G401.6 (cell line): ENCODE measurements around the gene GTF2B.
"Not testable (repeated sequence)": the region's sequence is repeated elsewhere in the genome, so short reads cannot be mapped to it uniquely, and the experiment has no call there.

ENCODE experiments used
- FAIRE-seq: peaks from 2 replicates; lab custom pipeline; 2012; peaks lifted over from hg19 to GRCh38; lab: Jason Lieb, UNC

Gene GTF2B

DNA sequence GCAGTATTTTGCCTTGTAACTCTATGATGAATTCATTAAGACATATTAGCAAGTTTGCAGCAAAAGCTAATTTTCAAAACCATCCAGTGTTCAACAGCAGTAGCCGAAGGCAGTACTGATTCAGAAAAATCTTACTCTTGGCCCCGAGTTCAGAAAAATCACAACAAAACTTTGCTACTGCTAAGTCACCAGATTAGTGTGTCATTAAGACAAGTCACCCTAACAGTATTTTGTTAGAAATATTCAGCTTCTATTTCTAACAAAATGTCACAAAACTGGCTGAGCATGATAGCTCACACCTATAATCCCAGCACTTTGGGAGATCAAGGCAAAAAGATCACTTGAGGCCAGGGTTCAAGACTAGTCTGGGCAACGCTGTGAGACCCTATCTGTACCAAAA lies 8.2 kb downstream of the GTF2B start:
- no peak for FAIRE-seq

GRCh38 chr1:88880717-88881116 lies 10.7 kb downstream of the GTF2B start:
- not testable (repeated sequence) for FAIRE-seq

GRCh38 chr1:88878731-88879130 lies 12.6 kb downstream of the GTF2B start:
- FAIRE-seq: no peak

GRCh38 chr1:88877911-88878310 lies 13.5 kb downstream of the GTF2B start:
- no peak for FAIRE-seq

DNA sequence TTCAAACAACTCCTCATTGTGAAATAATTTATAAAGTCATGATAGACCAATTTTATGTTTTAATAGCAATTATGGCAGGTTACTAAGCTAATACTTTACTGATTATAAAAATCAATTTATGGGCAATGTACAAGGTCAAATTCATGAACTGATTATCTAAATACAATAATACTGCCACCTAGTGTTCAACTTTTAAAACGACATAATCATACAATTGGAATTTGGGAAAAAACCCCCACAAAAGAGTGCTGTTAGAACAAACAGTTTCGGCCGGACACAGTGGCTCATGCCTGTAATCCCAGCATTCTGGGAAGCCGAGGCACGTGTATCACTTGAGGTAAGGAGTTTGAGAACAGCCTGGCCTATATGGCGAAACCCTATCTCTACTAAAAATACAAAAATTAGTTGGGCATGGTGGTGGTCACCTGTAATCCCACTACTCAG lies 14.0 kb downstream of the GTF2B start:
- peak; percentile 97 for FAIRE-seq

GRCh38 chr1:88876573-88877365 lies 14.6 kb downstream of the GTF2B start:
- no peak for FAIRE-seq

DNA sequence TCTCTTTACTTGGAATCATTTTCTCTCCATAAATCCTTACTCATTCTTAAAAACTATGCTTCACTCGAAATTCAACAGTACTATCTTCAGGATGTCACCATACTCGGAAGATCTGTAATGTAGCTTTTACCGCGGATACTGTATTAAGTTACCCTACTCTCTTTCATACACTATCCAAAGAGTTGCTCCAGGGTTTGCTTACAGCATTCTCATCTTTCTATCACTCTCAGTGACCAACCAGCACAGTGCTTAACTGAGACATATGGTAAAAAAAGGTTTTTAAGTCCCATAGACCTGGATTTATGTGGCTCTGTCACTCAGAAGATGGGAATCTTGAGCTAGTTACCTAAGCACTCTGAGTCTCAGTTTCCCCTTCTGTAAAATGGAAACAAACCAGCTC lies 15.8 kb downstream of the GTF2B start:
- no peak for FAIRE-seq

DNA sequence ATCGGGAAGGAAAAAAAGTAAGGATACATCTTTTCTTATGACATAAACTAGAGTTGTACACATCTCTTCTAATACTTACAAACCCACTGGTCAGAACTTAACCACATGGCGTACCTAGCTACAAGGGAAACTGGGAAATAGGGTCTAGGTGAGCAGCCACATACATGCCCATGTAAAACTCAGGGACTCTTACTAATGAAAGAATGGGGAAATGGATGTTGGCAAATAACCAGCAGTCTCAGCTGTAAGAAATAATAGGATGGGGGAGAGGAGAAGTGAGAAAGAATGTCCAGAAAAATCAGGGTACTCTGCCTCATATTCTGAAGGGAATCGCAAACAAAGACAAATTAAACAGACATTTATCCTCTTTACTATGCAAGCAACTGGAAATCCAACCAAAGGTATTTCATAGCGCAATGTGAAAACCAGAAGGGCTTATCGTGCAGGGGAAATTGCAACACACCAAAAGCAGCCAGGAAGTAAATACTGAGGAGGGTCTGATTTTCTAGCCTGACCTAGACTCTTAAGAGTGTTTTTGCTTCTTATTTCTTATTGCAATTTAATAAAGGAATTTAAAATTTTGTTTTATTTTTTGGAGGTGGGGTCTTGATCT lies 17.5 kb downstream of the GTF2B start:
- FAIRE-seq: no peak

DNA sequence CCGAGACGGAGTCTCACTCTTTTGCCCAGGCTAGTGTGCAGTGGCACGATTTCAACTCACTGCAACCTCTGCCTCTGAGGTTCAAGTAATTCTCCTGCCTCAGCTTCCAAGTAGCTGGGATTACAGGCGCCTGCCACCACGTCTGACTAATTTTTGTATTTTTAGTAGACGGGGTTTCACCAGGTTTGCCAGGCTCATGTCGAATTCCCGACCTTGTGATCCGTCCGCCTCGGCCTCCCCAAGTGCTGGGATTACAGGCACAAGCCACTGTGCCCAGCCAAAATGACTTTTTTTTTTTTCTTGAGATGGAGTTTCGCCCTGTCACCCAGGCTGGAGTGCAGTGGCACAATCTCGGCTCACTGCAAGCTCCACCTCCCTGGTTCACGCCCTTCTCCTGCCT lies 21.7 kb downstream of the GTF2B start:
- not testable (repeated sequence) for FAIRE-seq

- FAIRE-seq: no peak
Measured at GRCh38 chr1:88867743-88868521, 23.4 kb downstream of the GTF2B start.

DNA sequence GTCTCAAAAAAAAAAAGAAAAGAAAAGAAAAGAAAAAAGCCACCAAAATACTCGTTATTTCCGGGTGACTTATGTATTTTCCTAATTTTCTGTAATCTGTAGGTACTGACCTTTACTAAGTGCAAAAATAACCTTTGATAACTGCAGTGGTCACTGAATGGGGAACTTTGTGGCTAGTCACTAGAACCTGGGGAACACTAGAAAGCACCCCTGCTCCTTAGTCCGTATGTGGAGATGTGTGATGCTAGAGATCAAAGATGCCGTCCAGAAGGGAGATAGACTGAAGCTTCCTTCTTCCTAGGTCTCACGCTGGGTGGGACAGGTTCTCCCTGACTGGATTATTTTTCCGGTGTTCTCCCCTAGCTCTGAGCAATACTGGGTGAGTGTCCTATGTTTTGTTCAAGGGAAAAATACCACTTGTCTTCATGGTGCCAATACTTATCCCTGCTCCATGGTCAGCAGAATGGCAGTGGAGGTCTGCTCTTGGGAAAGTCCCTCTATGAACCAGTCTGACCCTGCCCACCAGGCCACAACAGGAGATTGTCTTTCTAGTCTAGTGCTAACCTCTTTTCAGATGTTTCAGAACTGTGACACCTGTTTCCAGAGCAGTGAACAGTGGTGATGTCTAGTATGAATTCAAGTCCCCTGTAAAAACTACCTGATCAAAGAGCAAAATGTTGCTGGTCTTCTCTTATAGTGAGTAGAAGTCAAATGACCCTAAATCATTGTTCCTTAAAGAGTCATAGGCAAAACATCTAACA lies 39.9 kb downstream of the GTF2B start:
- FAIRE-seq: no peak

DNA sequence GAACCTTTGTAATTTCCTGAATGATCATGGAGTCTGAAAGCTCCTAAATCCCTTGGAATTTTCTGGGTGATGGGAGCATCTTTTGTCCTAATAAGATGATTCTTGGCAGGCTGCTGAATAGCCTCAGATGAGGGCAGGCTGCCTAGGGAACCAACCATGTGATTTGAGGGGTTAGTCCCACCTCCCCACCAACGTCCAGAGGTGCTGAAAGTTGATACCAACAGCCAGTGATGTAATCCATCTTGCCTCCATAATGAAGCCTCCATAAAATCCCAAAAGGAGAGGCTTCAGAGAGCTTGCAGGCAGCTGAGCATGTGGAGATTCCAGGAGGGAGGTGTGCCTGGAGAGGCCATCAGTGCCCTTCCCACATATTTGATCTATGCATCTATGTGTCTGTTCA lies 43.7 kb downstream of the GTF2B start:
- no peak for FAIRE-seq

- no peak for FAIRE-seq
Measured at GRCh38 chr1:88825721-88826120, 65.6 kb downstream of the GTF2B start.

DNA sequence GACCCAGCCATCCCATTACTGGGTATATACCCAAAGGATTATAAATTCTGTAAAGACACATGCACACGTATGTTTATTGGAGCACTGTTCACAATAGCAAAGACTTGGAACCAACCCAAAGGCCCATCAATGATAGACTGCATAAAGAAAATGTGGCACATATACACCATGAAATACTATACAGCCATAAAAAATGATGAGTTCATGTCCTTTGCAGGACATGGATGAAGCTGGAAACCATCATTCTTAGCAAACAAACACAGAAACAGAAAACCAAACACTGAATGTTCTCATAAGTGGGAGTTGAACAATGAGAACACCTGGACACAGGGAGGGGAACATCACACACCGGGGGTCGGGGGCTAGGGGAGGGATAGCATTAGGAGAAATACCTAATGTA lies 71.7 kb downstream of the GTF2B start:
- FAIRE-seq: not testable (repeated sequence)

- FAIRE-seq: no peak
Measured at GRCh38 chr1:88813471-88813870, 77.9 kb downstream of the GTF2B start.

DNA sequence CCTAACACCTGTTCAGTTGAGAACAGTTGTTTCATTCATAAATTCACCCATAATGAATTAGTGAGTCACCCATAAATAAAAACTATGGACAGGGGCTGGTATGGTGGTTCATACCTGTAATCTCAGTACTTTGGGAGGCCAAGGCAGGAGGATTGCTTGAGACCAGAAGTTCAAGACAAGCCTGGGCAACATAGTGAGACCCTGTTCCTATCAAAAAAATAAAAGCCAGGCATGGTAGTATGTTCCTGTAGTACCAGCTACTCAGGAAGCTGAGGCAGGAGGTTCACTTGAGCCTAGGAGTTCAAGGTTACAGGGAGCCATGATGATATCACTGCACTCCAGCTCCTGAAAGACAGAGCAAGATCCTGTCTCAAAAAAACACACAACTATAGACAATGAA lies 79.0 kb downstream of the GTF2B start:
- FAIRE-seq: no peak

DNA sequence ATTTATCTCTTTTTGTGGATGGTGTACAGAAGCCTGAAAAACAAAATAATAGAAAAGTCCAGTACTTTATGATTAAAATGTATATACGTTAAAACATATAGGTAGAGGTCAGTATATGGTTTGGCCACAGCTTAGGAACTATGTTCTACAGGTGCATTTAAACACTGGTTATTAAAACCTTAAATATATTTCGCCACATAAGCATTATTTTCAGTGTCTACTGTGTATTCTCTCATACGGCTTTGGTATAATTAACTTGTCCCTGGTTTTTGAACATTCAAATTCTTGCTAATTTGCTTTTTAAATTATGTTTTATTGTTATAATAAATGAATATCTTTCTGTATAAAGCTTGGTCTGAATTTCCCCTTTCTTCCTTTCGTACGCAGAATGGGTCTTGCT lies 87.9 kb downstream of the GTF2B start:
- FAIRE-seq: no peak

DNA sequence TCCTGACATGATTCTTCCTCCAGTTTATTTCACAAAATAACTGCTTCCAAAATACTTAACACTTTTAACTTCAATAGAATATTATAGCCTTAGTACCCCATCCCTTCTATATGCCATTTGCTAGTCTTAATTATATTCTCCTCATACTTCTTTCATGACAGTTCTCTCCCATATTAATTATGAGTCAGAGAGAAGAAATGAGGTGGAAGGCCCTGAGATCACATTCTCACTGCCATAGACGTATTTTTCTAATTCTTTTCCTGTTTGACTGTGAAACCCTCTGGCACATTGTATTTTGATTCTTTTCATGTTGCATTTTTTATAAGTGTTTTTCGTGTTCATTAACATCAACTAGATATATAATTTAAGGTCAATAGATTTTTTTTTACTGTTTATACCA lies 88.4 kb downstream of the GTF2B start:
- no peak for FAIRE-seq
